GM10847 (cell line): ENCODE results near the gene GPD2.
A peak's percentile ranks its signal among the peaks of the same experiment; 100 is the strongest.

Experiments used
- POLR2A ChIP-seq: IDR thresholded peaks from 2 replicates; pipeline ENCODE4 v1.6.1; 2011; ENCODE audit not compliant: insufficient read length; ENCODE audit errors: extremely low read depth

Gene GPD2

DNA sequence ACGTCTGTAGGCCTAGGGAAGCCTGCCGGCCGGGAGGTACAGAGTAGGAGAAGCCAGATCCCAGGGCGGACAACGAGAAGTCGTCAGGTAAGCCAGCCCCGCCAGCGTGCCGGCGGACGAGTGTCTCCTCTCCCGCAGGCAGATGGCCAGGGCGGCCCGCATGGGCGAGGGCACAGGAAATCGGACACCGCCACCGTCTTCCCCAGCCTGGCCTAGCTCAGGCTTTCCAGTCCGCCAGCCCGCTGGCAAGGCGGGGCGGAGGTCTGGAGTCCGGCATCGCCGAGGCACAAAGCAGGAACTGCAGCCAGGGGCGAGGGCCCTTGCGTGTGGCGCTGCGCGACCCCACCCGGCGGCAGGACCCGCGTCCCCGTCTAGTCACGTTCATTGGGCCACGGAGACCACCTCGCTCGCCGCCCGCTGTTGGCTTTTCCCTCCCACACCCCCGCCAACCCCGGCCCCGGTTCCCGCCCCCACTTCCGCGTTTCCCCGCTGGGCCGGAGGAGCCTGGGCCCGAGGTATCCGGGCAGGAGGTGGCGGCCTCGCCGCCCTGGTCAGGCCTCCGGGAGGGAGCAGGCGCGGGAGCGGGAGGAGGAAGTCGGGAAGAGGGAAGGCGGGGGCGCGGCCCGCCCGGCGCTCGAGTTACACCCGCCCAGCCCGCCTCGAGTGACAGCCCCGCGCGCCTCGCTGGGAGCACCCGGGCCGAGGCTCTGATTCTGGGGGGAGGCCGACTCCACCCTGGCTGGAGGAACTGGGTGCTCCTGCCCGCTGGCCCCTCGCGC lies at the start of gene GPD2:
GPD2 (plus strand) TSS at position 662 of the 779 bp plus-strand sequence. CDS start 39,727 bp downstream, outside the sequence.
- peak; percentile 55 for TF ChIP-seq POLR2A

DNA sequence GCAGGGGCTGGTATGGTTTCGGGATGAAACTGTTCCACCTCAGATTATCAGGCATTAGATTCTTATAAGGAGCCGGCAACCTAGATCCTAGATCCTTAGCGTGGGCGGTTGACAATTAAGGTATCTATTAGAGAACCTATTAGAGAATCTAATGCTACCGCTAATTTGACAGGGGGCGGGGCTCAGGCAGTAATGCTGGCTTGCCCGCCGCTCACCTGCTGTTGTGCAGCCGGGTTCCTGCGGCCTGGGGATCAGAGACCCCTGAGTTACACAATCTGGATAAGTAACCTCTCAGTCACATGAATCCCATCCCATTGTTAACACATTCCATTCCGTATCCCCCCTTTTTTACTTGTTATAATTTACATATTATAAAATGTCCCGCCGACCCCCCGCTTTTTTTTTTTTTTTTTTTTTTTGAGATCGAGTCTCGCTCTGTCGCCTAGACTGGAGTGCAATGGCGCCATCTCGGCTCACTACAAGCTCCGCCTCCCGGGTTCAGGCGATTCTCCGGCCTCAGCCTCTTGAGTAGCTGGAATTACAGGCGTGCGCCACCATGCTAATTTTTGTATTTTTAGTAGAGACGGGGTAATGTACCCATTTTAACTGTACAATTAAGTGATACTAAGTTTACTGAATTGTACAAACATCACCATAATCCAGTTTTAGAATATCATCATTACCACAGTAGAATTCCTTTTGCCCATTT lies 42.0 kb upstream of the GPD2 start:
- no peak for TF ChIP-seq POLR2A

DNA sequence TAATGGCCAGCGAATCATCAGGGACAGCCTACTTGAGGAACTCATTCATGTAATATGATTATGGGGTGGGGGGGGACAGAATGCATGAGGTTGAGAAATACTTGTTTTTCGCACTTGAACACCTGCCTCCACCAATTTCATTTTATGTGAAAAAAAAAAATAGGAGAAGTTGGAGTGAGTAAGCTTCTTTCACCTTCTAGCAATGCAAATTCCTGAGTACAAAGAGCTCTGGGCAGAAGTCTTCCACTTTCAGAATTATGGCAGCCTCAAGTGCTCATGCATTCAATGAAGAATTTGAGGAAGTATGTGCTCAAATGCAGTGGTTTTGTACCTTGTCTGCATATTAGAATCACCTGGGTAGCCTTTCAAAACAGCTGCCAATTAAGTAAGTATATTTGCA lies 40.1 kb upstream of the GPD2 start:
- no peak for TF ChIP-seq POLR2A

DNA sequence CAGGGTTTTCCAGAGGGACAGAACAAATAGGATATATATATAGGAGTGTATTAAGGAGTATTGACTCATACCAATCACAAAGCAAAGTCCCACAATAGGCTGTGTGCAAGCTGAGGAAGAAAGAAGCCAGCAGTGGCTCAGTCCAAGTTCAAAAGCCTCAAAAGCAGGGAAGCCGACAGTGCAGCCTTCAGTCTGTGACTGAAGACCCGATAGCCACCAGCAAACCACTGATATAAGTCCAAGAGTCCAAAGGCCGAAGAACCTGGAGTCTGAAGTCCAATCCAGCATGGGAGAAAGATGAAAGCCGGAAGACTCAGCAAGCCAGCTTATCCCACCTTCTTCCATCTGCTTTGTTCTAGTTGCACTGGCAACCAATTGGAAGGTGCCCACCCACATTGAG lies 39.0 kb upstream of the GPD2 start:
- TF ChIP-seq POLR2A, result no peak

DNA sequence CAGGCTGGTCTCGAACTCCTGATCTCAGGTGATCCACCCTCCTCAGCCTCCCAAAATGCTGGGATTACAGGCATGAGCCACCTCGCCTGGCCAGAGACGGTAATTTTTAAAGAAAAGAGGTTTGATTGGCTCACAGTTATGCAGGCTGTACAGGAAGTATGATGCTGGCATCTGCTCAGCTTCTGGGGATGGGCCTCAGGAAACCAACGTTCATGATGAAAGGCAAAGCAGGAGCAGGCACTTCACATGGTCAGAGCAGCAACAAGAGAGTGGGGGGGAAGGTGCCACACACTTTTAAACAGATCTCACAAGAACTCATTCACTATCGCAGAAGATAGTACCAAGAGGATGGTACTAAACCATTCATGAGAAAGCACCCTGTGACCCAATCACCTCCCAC lies 38.0 kb upstream of the GPD2 start:
- TF ChIP-seq POLR2A, result no peak

DNA sequence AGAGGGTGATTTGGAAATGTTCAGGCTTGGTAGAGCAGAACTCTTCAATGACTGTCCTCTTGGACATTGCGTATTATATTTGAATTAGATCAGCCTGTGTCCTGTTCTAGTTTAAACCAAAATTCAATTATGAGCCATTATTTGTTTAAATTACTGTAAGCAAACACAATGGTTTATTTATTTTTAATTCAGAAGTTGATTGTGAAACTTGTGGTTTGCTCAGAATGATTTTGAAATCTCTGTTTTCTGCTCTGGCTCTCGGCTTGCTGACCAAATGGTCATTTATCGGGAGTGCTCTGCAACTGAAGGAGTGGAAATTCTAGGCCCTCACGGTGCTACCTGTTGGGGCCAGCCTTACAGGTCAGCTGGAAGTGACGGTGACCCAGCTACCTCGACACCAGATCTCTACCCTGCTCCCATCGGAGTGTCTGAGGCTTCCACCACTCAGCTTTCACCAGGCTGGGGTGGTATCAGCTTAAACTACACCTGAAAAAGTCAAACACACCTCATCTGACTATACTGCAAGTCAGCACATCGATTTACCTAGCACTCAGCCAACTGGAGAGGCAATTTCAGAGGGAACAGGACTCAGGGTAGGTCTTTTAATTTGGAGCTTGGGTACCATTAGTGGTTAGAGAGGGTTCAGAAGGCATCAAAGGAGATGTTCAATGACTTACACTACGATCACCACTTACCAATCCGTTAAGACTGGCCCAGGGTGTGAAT lies 36.8 kb upstream of the GPD2 start:
- no peak for TF ChIP-seq POLR2A

DNA sequence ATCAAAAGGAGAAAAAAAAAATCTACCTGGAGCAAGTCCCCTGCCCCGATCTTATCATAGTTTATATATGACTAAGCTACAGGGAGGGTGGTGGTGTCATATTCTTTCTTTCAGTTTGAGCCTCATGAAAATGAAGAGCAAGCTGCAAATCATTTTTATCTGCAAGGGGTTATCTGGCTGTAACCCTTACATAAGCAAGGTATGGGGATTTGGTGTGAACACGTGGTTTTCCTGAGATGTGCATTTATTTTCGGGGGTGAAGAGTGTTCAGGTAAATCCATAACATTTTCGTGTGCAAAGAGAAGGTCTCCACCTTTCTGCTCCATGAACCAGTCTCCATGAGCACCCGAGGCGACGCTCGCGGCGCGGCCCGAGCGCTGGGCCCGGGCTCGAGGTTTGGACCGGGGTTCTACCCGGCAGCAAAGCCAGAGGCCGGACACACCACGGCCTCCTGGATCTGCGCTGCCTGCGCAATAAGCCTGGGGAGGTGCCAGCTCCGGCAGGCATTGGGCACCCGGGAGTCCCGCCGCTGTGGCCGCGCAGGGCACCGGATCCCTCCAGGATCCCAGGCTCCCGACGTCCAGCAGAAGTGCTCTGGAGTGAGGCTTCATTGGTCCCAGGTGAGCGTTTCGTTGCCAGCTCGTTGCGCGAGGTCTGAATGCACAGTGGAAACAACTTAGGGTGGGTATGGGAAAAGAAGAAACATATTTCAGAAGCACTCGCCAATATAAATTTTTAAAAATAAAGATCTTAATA lies 36.1 kb upstream of the GPD2 start:
- TF ChIP-seq POLR2A, result no peak

DNA sequence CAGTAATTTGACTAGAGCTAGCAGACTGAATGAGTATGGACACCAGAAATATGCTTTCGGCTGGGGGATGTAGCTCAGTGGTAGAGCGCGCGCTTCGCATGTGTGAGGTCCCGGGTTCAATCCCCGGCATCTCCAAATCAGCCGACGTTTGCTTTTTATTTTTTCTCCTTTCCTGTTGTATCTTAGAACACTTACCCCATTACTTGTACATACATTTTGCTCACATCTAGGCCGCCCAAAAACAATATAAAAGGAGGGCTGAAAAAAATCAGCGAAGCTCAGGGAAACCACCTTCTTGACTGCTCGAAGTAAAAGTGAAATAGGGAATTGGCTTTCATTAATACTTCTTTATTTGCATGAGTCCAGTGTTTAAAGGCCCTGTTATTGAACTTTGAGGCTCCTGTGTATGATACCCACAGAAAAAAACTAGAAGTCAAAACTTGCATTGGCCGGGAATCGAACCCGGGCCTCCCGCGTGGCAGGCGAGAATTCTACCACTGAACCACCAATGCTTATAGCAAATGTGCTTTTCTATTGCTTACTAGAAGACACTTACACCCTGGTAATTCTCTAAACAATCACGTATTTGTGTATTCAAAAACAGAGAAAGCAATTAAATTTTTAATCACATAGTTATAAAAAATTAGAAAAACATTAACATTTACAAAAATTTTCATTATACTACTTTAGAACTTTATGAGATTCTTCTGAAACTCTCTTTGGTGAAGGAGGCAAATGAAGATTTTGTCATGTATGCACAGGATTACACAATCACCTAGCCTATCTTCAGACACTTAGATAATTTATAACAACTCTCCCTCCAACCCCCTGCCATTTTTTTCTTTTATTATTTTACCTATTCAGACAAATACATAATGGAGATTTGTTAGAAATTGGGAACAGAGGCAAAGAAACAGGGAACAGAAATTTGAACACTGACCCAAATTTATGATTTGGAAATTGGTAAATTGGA lies 35.2 kb upstream of the GPD2 start:
- no peak for TF ChIP-seq POLR2A

DNA sequence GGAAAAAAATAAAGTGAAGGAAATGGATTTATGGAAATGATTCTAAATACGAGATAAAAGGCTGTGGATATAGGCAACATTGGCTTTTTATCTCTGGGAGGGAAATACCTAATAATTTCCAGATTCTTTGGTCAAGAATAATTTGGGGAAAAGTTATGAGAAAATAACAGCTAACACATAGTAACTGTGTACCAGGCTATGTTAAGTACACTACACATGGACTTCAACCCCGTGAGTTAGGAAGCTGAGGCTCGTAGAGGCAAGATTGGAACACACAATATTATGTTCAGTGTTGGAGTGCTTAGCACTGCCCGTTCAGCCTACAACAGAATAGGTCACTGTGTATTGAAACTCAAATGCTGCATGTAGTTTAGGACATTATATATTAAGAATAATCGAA lies 34.3 kb upstream of the GPD2 start:
- no peak for TF ChIP-seq POLR2A

DNA sequence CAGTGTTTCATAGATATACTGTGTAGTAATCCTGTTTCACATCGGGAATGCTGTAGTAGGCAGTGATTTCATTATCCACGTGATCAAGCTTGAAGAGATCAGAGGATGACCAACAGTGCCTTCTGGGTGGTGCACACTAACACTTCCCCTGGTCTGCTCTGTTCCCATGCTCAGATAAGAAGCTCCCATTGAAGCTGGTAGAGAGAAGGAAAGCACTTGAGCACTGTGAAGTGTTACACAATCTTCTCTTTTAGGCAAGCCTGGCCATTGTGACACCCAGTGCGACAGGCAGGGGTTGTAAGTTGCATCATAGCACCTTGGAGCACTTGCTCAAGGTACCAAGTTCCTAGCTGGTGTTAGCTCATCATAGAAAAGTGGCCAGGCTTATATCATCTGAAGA lies 30.6 kb upstream of the GPD2 start:
- TF ChIP-seq POLR2A, result no peak

DNA sequence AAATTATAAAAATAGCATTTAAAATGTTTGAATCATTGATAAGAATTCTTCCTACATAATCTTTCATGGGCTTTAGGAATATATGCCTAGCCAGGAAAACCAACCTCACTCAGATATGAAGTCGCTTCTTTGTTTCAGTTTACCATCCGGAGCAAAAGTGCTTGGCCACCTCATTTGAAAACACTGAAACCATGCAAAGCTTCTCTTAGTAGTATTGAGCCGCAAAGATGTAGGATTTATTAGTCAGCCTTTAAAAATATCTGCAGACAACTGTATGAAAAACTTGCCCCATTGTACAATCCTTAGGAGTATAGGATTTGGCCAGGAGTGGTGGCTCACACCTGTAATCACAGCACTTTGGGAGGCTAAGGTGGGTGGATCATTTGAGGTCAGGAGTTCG lies 24.3 kb upstream of the GPD2 start:
- TF ChIP-seq POLR2A, result no peak

DNA sequence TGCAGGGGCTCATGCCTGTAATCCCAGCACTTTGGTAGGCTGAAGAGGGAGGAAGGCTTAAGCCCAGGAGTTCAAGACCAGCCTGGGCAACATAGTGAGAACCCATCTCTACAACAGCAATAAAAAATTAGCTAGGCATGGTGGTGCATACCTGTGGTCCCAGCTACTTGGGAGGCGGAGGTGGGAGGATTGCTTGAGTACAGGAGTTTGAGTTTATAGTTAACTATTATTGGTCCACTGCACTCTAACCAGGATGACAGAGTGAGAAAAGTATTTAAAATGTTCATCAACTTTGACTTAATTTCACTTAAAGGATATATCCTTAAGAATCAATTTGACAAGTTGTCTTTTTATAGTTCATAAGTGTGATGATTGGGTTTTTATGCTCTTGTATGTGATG lies 14.3 kb upstream of the GPD2 start:
- no peak for TF ChIP-seq POLR2A

DNA sequence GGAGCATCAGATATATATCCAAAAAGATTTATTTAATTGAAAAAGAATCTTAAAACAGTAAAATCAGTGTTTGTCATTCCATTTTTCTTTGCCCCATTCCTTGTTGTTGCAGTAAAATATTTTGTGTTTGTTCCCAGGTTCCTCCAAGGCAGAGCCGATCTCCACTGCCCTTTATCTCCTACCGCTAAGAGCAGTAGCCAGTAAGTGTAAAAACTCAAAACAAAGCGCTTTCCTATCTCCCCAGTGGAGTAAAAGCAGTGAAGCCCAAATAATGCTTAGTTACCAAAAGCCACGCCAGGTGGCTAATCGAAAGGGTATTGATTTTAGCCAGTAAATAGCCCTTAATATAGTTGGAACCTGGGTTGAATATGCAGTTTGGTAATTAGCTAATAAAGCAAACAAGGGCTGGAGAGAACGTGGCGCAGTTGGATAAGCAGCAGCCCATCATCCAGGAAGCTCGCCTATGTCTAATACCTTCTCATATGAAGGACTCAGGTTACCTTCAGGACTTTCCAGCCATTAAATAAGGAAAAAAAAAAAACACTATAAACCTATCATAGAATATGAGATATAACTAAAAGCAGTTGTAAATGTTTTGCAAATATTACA lies 12.4 kb upstream of the GPD2 start:
- no peak for TF ChIP-seq POLR2A

DNA sequence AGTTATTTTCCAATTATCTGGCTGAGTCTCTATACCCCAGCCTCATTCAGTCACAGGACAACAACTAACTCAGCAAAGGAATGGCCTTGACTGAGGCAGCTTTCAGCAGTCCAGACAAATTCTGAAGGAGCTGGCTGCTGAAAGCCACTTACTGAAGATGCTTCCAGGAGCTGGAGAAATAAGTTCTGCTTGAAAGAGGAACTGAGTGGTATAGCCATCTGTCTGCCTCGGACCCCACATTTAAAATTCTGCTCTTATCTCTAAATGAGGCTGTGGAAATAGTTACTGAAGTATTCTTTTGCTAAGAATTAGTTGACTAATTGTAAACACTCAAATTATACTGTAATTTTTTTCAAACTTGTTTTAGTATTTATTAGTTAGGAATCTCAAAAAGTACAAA lies 9.1 kb upstream of the GPD2 start:
- TF ChIP-seq POLR2A, result no peak
